Neural cell (in vitro differentiated cells): Measurements from ENCODE around the gene CLDND2. TPM values are rescaled to one million over a fixed set of nuclear protein-coding genes. Genes with fewer than 3 reads are reported as not detected.
"Not testable (repeated sequence)": the region's sequence is repeated elsewhere in the genome, so short reads cannot be mapped to it uniquely, and the experiment has no call there.

Experiments
- H2AFZ ChIP-seq: fragments of 200-600, 300-800 bp; sonication (generic), shearing (Covaris generic); 2 replicates; pipeline ENCODE4 v1.6.0; 2014; ENCODE audit warnings: low read depth, mild to moderate bottlenecking, antibody characterized with exemption, low read length, moderate library complexity
- H3F3A ChIP-seq: fragments of 200-600 bp; shearing (Covaris generic); 2 replicates; pipeline ENCODE4 v1.6.1; 2016; ENCODE audit warnings: mild to moderate bottlenecking, moderate library complexity, mixed read lengths, antibody characterized with exemption, low read length; ENCODE audit not compliant: insufficient read depth, poor library complexity, severe bottlenecking
- H3K27ac ChIP-seq: fragments of 200-600, 300-800 bp; sonication (generic), shearing (Covaris generic); 2 replicates; pipeline ENCODE4 v1.5.1; 2014; ENCODE audit warnings: mild to moderate bottlenecking, low read length, moderate library complexity
- H3K27me3 ChIP-seq: fragments of 300-800, 200-600 bp; sonication (generic), shearing (Covaris generic); 2 replicates; pipeline ENCODE4 v1.6.0; 2014; ENCODE audit warnings: mild to moderate bottlenecking, low read depth, low read length, moderate library complexity; ENCODE audit not compliant: insufficient read depth
- H3K36me3 ChIP-seq: fragments of 300-800, 200-600 bp; sonication (generic), shearing (Covaris generic); 2 replicates; pipeline ENCODE4 v1.5.1; 2014; ENCODE audit warnings: mild to moderate bottlenecking, antibody characterized with exemption, low read length, moderate library complexity; ENCODE audit not compliant: insufficient read depth
- H3K4me2 ChIP-seq: fragments of 300-800, 200-600 bp; sonication (generic), shearing (Covaris generic); 2 replicates; pipeline ENCODE4 v1.6.0; 2014; ENCODE audit warnings: mild to moderate bottlenecking, low read length
- H3K4me3 ChIP-seq: fragments of 300-800, 200-600 bp; sonication (generic), shearing (Covaris generic); 2 replicates; pipeline ENCODE4 v1.5.1; 2014; ENCODE audit warnings: mild to moderate bottlenecking, low read length, moderate library complexity
- H3K79me2 ChIP-seq: fragments of 200-600 bp; shearing (Covaris generic); replicated peaks from 2 replicates; pipeline ENCODE4 v1.6.0; 2014; ENCODE audit warnings: mild to moderate bottlenecking, low read length, moderate library complexity; ENCODE audit not compliant: insufficient read depth
- H3K9ac ChIP-seq: fragments of 300-800, 200-600 bp; sonication (generic), shearing (Covaris generic); 2 replicates; pipeline ENCODE4 v1.6.1; 2016; ENCODE audit warnings: mild to moderate bottlenecking, low read length, mixed read lengths
- H3K9me2 ChIP-seq: fragments of 200-600 bp; shearing (Covaris generic); 2 replicates; pipeline ENCODE4 v1.6.1; 2016; ENCODE audit warnings: mild to moderate bottlenecking, low read length, mixed read lengths; ENCODE audit not compliant: insufficient read depth
- H3K9me3 ChIP-seq: fragments of 200-600, 300-800 bp; sonication (generic), shearing (Covaris generic); 2 replicates; pipeline ENCODE4 v1.6.1; 2016; ENCODE audit warnings: mild to moderate bottlenecking, mixed run types, low read length, moderate library complexity, mixed read lengths
- H4K20me1 ChIP-seq: fragments of 200-600 bp; shearing (Covaris generic); 2 replicates; pipeline ENCODE4 v1.6.1; 2016; ENCODE audit warnings: mild to moderate bottlenecking, mixed run types; ENCODE audit not compliant: insufficient read depth
- CTCF ChIP-seq: fragments of 450-650 bp; IDR thresholded peaks from 2 replicates; pipeline ENCODE4 v1.5.1; 2014; ENCODE audit warnings: antibody characterized with exemption, mild to moderate bottlenecking, moderate library complexity; ENCODE audit not compliant: poor library complexity, severe bottlenecking
- EP300 ChIP-seq: fragments of 450-650 bp; conservative IDR thresholded peaks from 2 replicates; pipeline ENCODE4 v1.6.1; 2014; ENCODE audit warnings: antibody characterized with exemption, mild to moderate bottlenecking, moderate library complexity; ENCODE audit not compliant: poor library complexity, severe bottlenecking
- EZH2 ChIP-seq: fragments of 200-600, 300-800 bp; shearing (Covaris generic), sonication (generic); IDR thresholded peaks from 2 replicates; pipeline ENCODE4 v1.6.1; 2014; ENCODE audit warnings: antibody characterized with exemption, low read length, borderline replicate concordance, mild to moderate bottlenecking; ENCODE audit not compliant: insufficient read depth, poor library complexity, severe bottlenecking
- MXI1 ChIP-seq: fragments of 450-650 bp; conservative IDR thresholded peaks from 2 replicates; pipeline ENCODE4 v1.6.1; 2014; ENCODE audit warnings: antibody characterized with exemption, mild to moderate bottlenecking; ENCODE audit not compliant: poor library complexity, severe bottlenecking
- POLR2AphosphoS5 ChIP-seq: IDR thresholded peaks from 2 replicates; pipeline ENCODE4 v1.6.1; 2012
- RAD21 ChIP-seq: fragments of 450-650 bp; conservative IDR thresholded peaks from 2 replicates; pipeline ENCODE4 v1.6.1; 2014; ENCODE audit warnings: antibody characterized with exemption, mild to moderate bottlenecking, moderate library complexity
- REST ChIP-seq: IDR thresholded peaks from 2 replicates; pipeline ENCODE4 v1.6.1; 2012; ENCODE audit warnings: borderline replicate concordance
- polyA plus RNA-seq: library from polyadenylated mRNA; depleted of rRNA; stranded (reverse); fragments of >200 nt; gene quantifications from 2 replicates; pipeline ENCODE4 v1.2.3, GENCODE V29; 2014

Gene CLDND2
- polyA plus RNA-seq, 1 donor from 2014 or later, result not detected

DNA sequence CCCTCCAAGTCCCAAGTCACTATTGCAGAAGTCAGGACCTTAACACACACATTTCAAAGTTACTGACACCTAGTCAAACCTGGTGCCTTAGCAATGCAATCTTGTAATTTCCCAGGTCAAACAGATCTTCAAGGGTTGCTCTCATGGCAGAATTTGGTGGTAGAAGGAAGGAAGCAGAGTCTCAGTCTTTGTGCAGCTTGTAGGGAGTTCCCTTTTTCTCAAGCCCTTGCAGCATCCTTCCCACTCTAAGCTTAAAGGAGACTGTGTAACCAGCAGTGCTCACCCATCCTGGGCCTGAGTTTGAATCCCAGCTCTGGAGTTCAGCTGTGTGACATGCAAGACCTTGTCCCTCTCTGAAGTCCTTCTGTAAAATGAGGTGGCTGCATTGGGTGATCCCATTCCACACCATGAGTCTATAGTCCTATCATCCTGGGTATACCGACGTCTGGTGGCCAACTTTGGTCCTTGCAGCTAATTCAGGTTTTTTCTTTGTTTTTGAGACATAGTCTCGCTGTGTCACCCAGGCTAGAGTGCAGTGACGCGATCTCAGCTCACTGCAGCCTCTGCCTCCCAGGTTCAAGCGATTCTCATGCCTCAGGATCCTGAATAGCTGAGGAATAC lies 38.8 kb upstream of the CLDND2 start:
- TF ChIP-seq EZH2, result no peak
- no peak for TF ChIP-seq MXI1
- no peak for TF ChIP-seq CTCF
- no peak for TF ChIP-seq RAD21
- no peak for TF ChIP-seq EP300
- no peak overlapping the region for H3K4me2 ChIP-seq
- no peaks in the 10 kb centered on the region for H3F3A ChIP-seq
- H3K9me3 ChIP-seq, result no peaks in the 10 kb centered on the region
- no peaks in the 10 kb centered on the region for H4K20me1 ChIP-seq
- no peak overlapping the region for H2AFZ ChIP-seq
- H3K4me3 ChIP-seq, result no peak overlapping the region
- H3K79me2 ChIP-seq, result no peaks in the 10 kb centered on the region
- H3K27ac ChIP-seq, result no peak overlapping the region
- no peaks in the 10 kb centered on the region for H3K27me3 ChIP-seq
- no peak overlapping the region for H3K9ac ChIP-seq
- no peaks in the 10 kb centered on the region for H3K36me3 ChIP-seq
- no peaks in the 10 kb centered on the region for H3K9me2 ChIP-seq

DNA sequence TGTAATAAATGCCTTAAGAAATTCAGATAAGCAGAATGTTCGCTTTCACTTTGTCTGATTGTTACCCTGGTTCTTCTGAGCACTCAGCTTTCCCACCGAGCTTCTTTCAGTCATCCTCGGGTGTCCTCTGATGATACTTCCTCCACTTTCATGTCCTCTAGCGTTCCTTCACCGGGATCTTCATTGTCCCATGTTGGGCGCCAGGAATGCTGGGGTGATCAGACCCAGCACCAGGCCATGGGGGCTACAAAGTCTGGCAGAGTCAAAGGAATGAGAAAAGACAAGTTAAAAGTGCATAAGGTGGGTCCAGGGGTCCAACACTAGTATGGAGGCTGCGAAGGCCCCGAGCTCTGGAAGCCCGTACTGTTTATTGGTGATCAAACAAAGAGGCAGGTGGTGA lies 33.3 kb upstream of the CLDND2 start:
- Histone ChIP-seq H3K4me3 (no peak overlapping the region), H3K9me2 (no peaks in the 10 kb centered on the region), H3K36me3 (no peaks in the 10 kb centered on the region), H3K79me2 (no peaks in the 10 kb centered on the region), H3K9ac (no peak overlapping the region), H2AFZ (no peak overlapping the region), H3F3A (no peaks in the 10 kb centered on the region), H3K9me3 (no peaks in the 10 kb centered on the region), H3K27ac (no peak overlapping the region), H4K20me1 (no peaks in the 10 kb centered on the region), H3K27me3 (no peaks in the 10 kb centered on the region), H3K4me2 (no peak overlapping the region)
- TF ChIP-seq REST, result no peak
- TF ChIP-seq MXI1, result no peak
- TF ChIP-seq EP300, result no peak
- TF ChIP-seq EZH2, result no peak
- TF ChIP-seq CTCF, result no peak
- no peak for TF ChIP-seq RAD21
- TF ChIP-seq POLR2AphosphoS5, result no peak

DNA sequence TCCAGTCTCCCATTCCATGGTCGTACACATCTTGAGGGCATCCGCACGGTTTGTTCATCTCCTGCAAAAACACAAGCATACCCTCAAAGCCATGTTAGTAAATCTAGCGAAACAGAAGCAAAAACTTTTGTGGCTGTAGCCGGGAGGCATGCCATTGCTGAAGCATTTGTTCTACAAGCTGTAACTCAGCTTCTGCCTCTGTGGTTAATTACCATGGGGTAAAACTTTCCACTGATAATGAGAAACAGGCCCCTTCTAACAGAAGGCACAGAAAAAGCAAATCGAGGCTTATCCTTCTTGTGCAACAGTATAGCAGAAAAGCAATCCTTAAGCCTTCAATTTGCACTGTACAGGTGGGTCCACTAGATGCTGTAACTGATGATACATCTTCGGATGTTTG lies 31.1 kb upstream of the CLDND2 start:
- H3K79me2 ChIP-seq, H3K9me3 ChIP-seq, H3F3A ChIP-seq, H3K27ac ChIP-seq, H3K36me3 ChIP-seq, H3K4me2 ChIP-seq, H2AFZ ChIP-seq, H3K9me2 ChIP-seq, H4K20me1 ChIP-seq, H3K27me3 ChIP-seq, H3K9ac ChIP-seq, H3K4me3 ChIP-seq: not testable (repeated sequence)
